Stimulated activated CD4-positive, alpha-beta T cell treated with anti-CD3 and anti-CD28 coated beads, Interleukin-15, amount 100 ng/mL, for 24 hours (primary cell): Measurements from ENCODE around the gene CTU1.
A peak's percentile ranks its signal among the peaks of the same experiment; 100 is the strongest.
"Not testable (repeated sequence)": the region's sequence is repeated elsewhere in the genome, so short reads cannot be mapped to it uniquely, and the experiment has no call there.

Experiments
- DNase-seq: peaks from one replicate; pipeline ENCODE4 v3.0.0-alpha.2; 2020

Gene CTU1

GRCh38 chr19:51108066-51108804 is at the start of gene CTU1:
TSS of gene CTU1 (minus strand) at chr19:51108409. CDS start at chr19:51104569, 3,840 bp downstream.
- peak; percentile 98 for DNase-seq

- no peak for DNase-seq
Observed at GRCh38 chr19:51157265-51157664, 49.1 kb upstream of the CTU1 start.

- DNase-seq = no peak
Observed at GRCh38 chr19:51156710-51157109, 48.5 kb upstream of the CTU1 start.

DNA sequence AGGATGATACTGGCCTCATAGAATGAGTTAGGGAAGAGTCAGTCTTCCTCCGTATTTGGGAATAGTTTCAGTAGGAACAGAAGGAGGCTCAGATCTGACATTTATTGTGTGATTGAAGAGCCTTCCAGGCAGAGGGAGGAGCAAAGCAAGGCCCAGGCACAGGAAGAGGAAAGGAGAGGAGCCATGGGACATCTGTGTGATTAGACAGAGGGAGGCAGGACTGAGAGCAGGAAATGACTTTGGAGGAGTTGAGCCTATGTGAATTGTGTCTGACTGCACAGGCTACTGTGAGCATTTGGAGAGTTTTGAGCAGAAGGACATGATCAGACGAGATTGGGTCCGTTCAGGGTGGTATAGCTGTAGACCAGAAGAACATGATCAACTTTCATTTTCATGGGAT is 42.4 kb upstream of the CTU1 start:
- no peak for DNase-seq

- no peak for DNase-seq
Observed at GRCh38 chr19:51148580-51148979, 40.4 kb upstream of the CTU1 start.

DNA sequence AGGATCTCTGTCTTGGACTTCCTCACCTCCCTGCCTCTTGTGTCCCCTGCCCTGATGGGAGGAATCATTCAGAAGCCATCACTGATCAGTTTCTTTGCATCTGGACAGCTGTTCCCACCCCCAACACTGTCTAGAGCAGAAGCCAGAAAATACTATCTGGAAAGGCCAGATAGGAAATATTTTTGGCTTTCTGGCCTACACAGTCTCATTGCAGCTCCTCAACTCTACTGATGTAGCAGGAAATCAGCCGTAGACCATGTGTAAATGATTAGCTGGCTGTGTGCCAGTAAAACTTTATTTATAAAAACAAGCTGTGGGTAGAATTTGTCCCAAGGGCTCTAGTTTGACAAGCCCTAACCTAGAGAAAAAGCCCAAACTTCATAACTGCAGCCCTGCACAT is 39.5 kb upstream of the CTU1 start:
- no peak for DNase-seq

- DNase-seq = no peak
Observed at GRCh38 chr19:51146751-51147150, 38.5 kb upstream of the CTU1 start.

GRCh38 chr19:51145916-51146493 is 37.8 kb upstream of the CTU1 start:
- DNase-seq = no peak

DNA sequence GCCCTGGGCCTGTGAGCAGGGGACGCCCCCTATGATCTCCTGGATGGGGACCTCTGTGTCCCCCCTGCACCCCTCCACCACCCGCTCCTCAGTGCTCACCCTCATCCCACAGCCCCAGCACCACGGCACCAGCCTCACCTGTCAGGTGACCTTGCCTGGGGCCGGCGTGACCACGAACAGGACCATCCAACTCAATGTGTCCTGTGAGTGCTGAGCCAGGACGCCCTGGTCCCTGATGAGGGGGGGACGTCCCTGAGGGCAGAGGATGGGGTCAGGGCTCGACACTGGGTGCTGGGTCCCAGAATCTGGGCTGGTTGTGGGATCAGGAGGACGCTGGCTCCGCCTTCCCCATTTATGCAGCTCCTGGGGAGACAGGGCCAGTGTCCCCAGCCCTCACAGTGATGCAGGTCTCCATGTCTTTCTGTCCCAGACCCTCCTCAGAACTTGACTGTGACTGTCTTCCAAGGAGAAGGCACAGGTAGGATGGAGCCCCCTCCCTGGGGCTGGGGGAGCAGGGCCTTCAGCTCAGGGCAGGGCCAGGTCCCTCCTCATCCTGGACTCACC is 36.4 kb upstream of the CTU1 start:
- no peak for DNase-seq

- no peak for DNase-seq
Observed at GRCh38 chr19:51143486-51143885, 35.3 kb upstream of the CTU1 start.

DNA sequence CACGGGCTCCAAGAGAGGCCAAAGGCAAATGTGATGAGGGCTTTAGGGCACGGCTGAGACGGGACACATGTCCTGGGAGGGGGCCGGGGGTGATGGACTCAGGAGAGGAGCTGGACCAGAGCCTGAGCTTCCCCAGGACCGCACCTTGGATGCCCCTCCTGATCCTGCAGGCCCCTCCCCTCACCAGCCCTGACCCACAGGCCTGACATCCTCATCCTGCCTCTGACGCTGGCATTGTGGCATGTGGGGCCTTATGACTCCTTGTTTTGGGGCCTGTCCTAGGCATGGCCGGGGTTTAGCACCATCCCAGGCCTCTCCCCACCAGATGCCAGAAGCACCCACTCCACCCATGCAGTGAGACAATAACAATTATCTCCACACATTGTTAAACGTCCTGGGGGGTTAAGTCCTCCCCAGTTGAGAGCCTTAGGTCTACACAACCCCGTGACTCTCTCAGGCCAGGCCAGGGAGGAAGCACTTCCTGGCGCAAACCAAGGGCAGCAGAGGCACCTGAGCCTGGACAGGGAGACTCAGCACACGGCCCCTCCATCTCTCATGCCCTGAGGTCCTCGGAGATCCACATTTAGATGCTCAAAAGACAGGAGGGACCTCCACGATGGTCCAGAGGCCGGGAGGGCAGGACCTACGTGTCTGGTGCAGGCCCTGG is 34.7 kb upstream of the CTU1 start:
- not testable (repeated sequence) for DNase-seq

GRCh38 chr19:51142119-51142518 is 33.9 kb upstream of the CTU1 start, which contains the start of gene SIGLEC7:
TSS of gene SIGLEC7 (plus strand) at chr19:51142301. CDS start at chr19:51142370, 69 bp downstream.
- no peak for DNase-seq

DNA sequence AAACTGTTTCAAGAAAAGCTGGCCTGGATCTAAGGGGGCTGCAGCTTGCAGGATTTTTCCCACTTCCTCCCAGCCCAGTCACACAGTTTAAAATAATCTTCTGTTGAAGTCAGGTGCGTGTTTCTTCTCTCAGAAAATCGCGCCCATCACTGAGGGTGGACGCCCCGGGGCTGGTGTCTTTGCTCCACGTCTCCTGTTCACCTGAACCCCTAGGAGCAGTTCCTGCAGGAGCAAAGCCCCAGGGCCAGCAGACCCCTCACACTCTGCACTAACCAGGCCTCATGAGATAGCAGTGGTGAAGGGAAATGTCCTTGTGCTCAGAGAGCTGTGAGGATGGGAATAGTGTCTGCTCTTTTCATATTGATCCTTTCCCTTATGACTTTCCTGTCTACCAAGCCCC is 33.0 kb upstream of the CTU1 start:
- DNase-seq = no peak

GRCh38 chr19:51140441-51140840 is 32.2 kb upstream of the CTU1 start:
- no peak for DNase-seq

DNA sequence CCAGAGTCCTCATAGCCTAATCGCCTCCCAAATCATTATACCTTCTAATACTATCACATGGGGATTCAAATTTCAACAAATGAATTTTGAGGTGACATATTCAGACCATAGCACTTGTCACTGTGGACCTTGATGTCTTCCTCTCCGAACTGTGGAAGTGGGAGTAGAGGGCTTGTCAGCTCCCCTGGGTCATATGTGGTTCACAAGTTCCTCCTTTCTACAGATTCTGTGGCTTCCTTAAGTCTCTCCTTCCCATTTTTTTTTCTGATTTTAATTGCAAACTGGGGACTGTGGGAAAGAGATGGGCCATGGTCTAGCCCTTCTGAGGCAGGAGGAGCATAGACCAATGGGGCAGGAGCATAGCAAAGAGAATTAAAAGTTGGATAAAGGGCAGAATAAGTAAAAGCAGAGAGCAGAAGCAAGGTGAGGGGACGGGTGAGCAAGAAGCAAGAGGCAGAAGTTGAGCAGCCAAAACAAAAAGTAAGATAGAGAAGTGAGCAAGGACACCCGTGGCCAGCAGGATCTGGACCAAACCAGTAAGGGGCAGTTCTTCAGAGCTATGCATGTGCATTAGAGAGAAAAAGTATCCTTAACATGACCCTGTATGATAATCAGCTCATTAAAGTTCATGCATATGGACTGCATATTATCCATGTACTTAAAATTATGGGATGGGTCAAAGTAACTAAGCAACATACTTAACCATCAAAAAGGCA is 31.2 kb upstream of the CTU1 start:
- no peak for DNase-seq

DNA sequence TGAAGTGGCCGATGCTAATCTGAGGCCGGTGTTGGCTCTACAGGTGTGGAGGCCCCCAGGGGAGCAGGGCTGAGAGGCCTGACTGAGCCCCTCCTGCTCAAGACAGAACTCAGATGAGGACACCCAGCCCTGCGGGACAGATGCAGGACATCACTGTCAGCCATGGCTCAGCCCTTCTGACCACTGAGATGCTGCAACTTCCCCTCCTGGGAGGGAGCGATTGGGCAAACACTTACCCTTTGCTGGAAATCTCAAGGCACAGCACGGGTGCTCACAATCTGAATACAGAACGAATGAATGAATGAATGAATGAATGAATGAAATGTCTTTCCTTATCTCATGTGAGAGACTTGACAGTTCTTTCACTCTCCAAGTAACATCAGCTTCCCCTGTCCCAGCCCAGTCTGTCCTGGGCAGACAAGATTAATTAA is 30.4 kb upstream of the CTU1 start:
- DNase-seq = no peak

- DNase-seq = no peak
Observed at GRCh38 chr19:51137792-51138425, 29.7 kb upstream of the CTU1 start.

- DNase-seq = no peak
Observed at GRCh38 chr19:51136851-51137551, 28.8 kb upstream of the CTU1 start.

- no peak for DNase-seq
Observed at GRCh38 chr19:51135986-51136762, 28.0 kb upstream of the CTU1 start.

- no peak for DNase-seq
Observed at GRCh38 chr19:51135004-51135403, 26.8 kb upstream of the CTU1 start.
